Vein endothelial cell (primary cell): Measurements from ENCODE around the gene MEOX2. TPM values are rescaled to one million over a fixed set of nuclear protein-coding genes. Genes with fewer than 3 reads are reported as not detected.

Experiments
- total RNA-seq: library from RNA; depleted of rRNA; stranded (reverse); fragments of >200 nt; gene quantifications from 2 replicates; pipeline ENCODE4 v1.2.3, GENCODE V29; 2012

MEOX2 gene
- total RNA-seq: 18.6 and 35.8 TPM in 2 replicates

DNA sequence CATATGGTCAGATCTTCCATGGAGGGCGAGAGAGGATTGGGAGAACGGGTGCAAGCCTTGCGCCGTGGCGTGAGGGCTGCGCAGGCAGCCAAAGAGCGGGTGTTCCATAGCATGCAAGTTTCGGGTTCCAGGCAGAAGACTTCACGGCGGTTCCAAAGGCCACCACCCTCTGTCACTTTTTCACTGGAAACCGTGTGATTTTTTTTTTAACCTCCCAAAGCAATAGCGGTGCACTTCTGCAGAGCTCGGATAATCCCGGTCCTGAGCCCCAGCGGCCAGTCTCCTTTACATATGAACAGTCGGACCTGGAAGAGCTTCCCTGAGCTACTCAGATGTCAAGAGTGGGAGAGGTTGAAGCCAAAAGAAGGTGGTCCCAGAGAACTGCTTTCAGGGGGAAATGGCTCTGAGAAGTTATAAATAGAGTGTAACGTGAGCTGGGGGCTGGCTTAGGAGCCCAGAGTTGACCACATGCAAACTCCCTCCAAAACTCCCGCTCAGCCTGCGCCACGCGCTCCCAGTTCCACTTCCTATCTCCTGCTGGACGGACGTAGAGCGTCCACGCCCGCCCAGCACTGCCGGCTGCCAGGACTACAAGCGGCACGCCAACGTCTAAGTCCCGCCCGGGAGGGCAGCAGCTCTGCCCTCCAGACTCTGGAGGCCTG, at the start of gene MEOX2:
Gene MEOX2 (minus strand): TSS at position 389 of the 662 bp plus-strand sequence. CDS start 281 bp downstream, at position 108.

DNA sequence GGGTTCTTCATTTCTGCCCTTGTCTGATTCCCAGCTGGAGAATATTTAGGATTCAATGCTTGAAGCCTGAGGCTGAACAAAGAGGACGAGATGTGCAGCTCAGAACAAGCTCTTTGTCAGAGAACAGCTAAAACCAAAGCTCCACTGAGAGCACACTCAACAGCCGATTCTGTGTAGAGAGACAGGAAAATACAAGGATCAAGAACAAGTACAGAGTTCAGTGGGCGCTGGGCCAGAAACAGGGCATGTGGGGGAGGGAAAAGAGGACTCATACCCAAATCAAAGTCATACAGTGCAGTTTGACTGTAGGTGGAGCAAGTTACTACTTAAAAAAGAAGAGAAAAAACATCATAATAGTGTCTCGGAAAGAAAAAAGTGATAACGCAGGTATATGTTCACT, 124.6 kb downstream of the MEOX2 start, which contains the start of gene AGMO:
Gene AGMO (minus strand): TSS at position 181 of the 400 bp plus-strand sequence.

Other genes with a start within 250 kb of the MEOX2 start
- 10.8 and 11.8 TPM in 2 replicates for gene AGMO, start 124.7 kb downstream of the MEOX2 start, total RNA-seq